Astrocyte of the hippocampus (primary cell): ENCODE measurements around the gene CBX2.
"Not testable (repeated sequence)": the region's sequence is repeated elsewhere in the genome, so short reads cannot be mapped to it uniquely, and the experiment has no call there.

Experiments used
- DNase-seq: peaks from one replicate; pipeline ENCODE4 v3.0.0; 2011; ENCODE audit warnings: low read depth, low spot score

Gene CBX2

GRCh38 chr17:79742951-79743476 is 34.9 kb upstream of the CBX2 start:
- DNase-seq: no peak

- no peak for DNase-seq
Measured at GRCh38 chr17:79743614-79744013, 34.3 kb upstream of the CBX2 start.

GRCh38 chr17:79745641-79746105 is 32.3 kb upstream of the CBX2 start:
- DNase-seq: no peak

GRCh38 chr17:79746889-79747507 is 30.9 kb upstream of the CBX2 start:
- no peak for DNase-seq

GRCh38 chr17:79747508-79748294 is 30.2 kb upstream of the CBX2 start:
- DNase-seq: no peak

GRCh38 chr17:79748295-79749099 is 29.5 kb upstream of the CBX2 start:
- DNase-seq: no peak

DNA sequence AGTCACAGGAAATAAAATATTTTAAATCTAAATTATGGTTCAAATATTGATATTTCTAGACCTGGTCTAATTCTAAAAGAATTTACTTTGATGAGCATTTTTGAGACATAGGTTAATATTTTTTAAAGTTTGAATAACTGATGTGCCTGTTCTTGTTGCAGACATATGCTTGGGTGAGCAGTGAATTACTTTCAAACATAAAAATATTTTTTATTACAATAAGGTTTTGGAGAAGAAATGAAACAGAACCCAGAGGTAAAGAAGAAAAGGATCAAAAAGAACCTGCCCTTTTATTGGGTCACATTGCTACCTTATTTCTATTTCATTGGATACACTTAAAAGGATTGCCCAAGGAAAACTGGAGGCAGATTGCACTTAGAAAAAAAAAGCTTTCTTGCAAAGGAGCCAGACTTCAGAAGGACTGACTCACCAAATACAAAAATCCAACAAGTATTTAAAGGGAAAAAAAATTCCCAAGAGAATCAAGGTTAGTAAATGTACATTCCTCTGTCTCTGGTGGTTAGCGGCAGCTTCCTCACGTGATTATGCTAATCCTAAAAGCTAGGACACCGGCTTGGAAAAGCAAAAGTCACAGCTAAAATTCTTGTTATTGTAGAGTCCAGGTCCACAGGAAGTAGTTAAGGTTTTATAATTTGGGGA is 28.7 kb upstream of the CBX2 start:
- DNase-seq: peak; percentile 59

- no peak for DNase-seq
Measured at GRCh38 chr17:79749958-79750357, 28.0 kb upstream of the CBX2 start.

DNA sequence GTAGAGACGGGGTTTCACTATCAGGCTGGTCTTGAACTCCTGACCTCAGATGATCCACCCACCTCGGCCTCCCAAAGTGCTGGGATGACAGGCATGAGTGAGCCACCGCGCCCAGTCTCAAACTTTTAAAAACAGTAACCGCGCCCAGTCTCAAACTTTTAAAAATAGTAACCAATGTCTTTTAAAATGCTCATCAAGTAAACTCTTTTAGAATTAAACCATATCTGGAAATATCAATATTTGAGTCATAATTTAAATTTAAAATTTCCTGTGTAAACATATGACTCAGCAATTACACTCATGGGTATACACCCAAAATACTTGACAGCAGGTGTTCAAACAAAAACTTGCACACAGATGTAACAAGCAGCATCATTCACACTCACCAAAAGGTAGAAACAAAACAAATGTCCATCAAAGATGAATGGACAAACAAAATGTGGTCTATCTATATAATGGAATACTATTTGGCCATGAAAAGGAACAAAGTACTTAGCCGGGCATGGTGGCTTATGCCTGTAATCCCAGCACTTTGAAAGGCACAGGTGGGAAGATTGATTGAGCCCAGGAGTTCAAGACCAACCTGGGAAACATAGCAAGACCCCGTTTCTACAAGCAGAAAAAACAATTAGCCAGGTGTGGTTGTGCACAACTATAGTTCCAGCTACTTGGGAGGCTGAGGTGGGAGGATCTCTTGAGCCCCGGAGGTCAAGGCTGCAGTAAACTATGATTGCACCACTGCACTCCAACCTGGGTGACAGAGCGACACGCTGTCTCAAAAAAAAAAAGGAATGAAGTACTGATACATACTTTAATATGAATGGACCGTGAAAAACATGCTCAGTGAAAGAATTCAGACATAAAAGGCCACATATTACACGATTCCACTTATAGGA is 27.1 kb upstream of the CBX2 start:
- DNase-seq: no peak

- no peak for DNase-seq
Measured at GRCh38 chr17:79752175-79752574, 25.8 kb upstream of the CBX2 start.

DNA sequence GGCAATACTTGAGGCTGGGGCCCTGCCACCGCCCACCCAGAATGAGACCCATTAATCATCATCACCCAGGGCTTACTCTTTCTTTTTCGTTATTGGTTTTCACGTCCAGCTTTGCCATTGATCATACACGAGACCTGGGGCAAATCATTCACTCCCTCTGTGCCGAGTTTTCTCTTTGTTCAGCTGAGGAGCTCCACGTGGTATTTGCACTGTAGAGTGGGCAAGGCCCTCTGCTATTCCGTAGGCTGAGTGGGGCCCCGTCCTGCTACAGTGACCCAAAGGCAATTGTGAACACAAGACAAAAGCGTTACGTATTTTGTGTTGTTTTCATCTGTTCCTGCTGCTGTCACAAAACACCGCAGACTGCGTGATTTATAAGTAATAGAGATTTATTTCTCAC is 23.6 kb upstream of the CBX2 start:
- DNase-seq: no peak

GRCh38 chr17:79754903-79755302 is 23.0 kb upstream of the CBX2 start:
- not testable (repeated sequence) for DNase-seq

- DNase-seq: no peak
Measured at GRCh38 chr17:79755591-79755990, 22.4 kb upstream of the CBX2 start.

DNA sequence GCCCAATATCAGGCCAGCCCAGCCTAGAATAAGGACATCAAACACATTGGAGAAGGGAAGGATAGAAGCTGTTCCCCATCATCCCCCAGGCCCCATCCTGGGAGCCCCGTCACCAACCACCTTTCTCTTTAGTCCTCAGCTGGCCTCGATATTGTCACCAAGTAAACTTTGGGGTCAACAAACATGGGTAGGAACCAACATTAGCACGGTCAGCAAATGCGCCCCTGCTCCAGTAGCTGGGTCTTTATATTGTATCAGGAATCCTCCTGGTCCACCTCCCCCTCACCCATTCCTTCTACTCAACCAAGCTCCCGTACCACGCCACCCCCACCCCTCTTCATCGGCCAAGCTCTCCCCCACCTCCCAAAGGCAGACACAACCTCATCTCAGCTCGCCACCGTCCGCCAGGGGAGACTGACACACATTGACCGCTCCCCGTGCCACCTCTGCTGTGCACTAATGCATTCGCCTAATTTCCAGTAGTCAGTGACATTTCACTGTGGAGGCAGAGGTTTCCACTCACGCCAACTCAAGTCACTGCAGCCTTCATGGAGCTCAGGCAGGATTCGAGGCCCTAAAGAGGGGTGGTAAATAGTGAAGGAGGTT is 20.7 kb upstream of the CBX2 start:
- DNase-seq: no peak

DNA sequence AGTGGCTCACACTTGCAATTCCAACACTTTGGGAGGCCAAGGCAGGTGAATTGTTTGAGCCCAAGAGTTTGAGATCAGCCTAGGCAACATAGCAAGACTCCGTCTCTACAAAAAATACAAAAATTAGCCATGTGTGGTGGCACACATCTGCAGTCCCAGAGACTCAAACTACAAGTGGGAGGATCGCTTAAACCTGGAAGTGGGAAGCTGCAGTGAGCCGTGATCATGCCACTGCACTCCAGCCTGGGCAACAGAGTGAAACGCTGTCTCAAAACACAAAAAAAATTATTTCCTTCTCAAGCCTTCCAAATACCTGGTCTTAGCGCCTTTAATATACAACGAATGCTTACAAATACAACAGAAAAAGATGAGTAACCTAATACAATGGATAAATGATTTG is 19.7 kb upstream of the CBX2 start:
- DNase-seq: no peak

GRCh38 chr17:79760197-79760906 is 17.6 kb upstream of the CBX2 start:
- no peak for DNase-seq

DNA sequence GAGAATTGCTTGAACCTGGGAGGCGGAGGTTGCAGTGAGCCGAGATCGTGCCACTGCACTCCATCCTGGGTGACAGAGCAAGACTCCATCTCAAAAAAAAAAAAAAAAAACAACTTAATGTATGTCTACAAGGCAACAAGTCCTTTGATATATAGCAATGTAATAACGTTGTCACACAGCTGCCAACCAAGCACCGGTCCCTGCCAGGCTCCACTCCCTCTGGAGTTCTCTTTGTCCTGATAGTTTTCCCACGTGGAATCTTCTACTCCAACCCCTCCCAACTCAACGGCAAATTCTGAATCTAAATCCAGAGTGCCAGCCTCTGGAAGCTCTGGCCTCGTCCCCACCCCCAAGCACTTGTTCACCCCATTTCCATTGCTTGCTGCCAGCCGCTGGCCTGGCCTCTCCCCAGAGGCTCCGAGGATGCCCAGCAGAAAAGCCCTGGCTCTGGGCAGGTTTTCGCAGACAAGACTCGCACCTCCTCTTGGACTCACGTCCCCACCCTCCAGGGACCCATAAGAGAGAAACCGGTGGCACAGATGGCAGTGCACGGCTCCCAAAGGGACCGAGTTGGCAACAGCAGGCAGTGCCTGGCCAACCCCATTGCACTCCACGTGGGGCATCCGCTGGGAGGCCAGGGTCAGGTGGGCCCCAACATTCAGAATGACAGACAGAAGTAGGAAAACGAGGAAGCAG is 15.9 kb upstream of the CBX2 start:
- no peak for DNase-seq

DNA sequence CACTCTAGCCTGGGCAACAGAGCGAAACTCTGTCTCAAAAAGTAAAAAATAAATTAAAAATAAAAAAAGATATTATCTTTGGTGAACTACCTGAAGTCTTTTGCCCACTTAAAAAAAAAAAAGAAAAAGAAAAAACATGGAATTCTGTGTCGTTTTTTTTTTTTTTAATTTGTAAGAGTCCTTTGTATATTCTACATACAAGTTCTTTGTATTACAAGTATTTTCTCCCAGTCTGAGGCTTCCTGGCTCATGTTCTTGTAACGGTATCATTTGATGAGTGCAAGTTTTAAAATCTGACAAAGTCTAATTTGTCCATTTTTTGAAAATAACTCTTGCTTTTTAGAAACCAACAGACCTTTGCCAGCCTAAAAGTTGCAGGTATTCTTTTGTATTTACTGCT is 12.2 kb upstream of the CBX2 start:
- no peak for DNase-seq
